Measurements from ENCODE around the gene VIPR2. TPM values are rescaled to one million over a fixed set of nuclear protein-coding genes. Genes with fewer than 3 reads are reported as not detected.

VIPR2 gene
- total RNA-seq, 4 donors from 2014 or later = 0.33 to 0.56 TPM; not detected in 2

- Histone ChIP-seq H3K27ac (no peak overlapping the region), H3K9me3 (no peaks in the 10 kb centered on the region), H3K4me3 (replicated peaks in 1 of 3) (no peak overlapping the region), H3K4me1 (no peaks in the 10 kb centered on the region), H3K36me3 (no peaks in the 10 kb centered on the region), H3K27me3 (no peaks in the 10 kb centered on the region)
- intact Hi-C loops (cut with DNase I) = no loop called here
- 54 to 63% methylated on average over 17 of the region's 17 CpGs for WGBS, 2 donors
- no peak for DNase-seq
- no peak for TF ChIP-seq POLR2A (IDR thresholded peaks at IDR 0.05)
- TF ChIP-seq CTCF (IDR thresholded peaks at IDR 0.05) = no peak
These were observed 74.1 kb downstream of the VIPR2 start for GRCh38 chr7:159070431-159071148.

GRCh38 chr7:159068893-159069448, 75.7 kb downstream of the VIPR2 start:
- no peaks in the 10 kb centered on the region for H3K27me3 ChIP-seq
- no peak for DNase-seq
- no peak overlapping the region for H3K4me3 ChIP-seq (replicated peaks in 1 of 3)
- WGBS, 2 donors = 82% methylated on average over 14 of the region's 14 CpGs
- H3K4me1 ChIP-seq = no peaks in the 10 kb centered on the region
- no peaks in the 10 kb centered on the region for H3K9me3 ChIP-seq
- H3K36me3 ChIP-seq = no peaks in the 10 kb centered on the region
- intact Hi-C loops (cut with DNase I) = no loop called here
- TF ChIP-seq POLR2A (IDR thresholded peaks at IDR 0.05) (no peak), CTCF (IDR thresholded peaks at IDR 0.05) (no peak)
- no peak overlapping the region for H3K27ac ChIP-seq

GRCh38 chr7:159068488-159068811, 76.2 kb downstream of the VIPR2 start:
- TF ChIP-seq CTCF (IDR thresholded peaks at IDR 0.05) (no peak), POLR2A (IDR thresholded peaks at IDR 0.05) (no peak)
- Histone ChIP-seq H3K4me3 (replicated peaks in 1 of 3) (no peak overlapping the region), H3K36me3 (no peaks in the 10 kb centered on the region), H3K4me1 (no peaks in the 10 kb centered on the region), H3K27ac (no peak overlapping the region), H3K9me3 (no peaks in the 10 kb centered on the region), H3K27me3 (no peaks in the 10 kb centered on the region)
- intact Hi-C loops (cut with DNase I) = no loop called here
- peak in 1 of 2 donors; percentile 13 for DNase-seq
- 46 to 70% methylated on average over 12 of the region's 12 CpGs for WGBS, 2 donors

GRCh38 chr7:159067576-159068487, 76.8 kb downstream of the VIPR2 start:
- Histone ChIP-seq H3K4me3 (replicated peaks in 1 of 3) (no peak overlapping the region), H3K27ac (no peak overlapping the region), H3K4me1 (no peaks in the 10 kb centered on the region), H3K27me3 (no peaks in the 10 kb centered on the region), H3K9me3 (no peaks in the 10 kb centered on the region), H3K36me3 (no peaks in the 10 kb centered on the region)
- no peak for DNase-seq
- no peak for TF ChIP-seq POLR2A (IDR thresholded peaks at IDR 0.05)
- TF ChIP-seq CTCF (IDR thresholded peaks at IDR 0.05) = no peak
- intact Hi-C loops (cut with DNase I) = no loop called here
- 76 to 82% methylated on average over 13 of the region's 13 CpGs for WGBS, 2 donors
